Gastroesophageal sphincter (tissue), 3 donors: Measurements from ENCODE around the gene THSD4.

ENCODE experiments used
- CTCF ChIP-seq, 4 experiments: fragments of 200-600 bp in 2 of 4; fragments of 450-650 bp in 2 of 4; sonication (generic) in 1 of 4; IDR thresholded peaks; one replicate each; pipeline ENCODE4 v1.5.1; 2017 to 2019; ENCODE audit warnings: antibody characterized with exemption in 4 of 4, mild to moderate bottlenecking in 2 of 4, moderate library complexity in 2 of 4
- POLR2A ChIP-seq, 2 donors: fragments of 450-650 bp; IDR thresholded peaks; one replicate each; pipeline ENCODE4 v1.6.1; 2017; ENCODE audit warnings: antibody characterized with exemption in 2 of 2, mild to moderate bottlenecking in 2 of 2, moderate library complexity in 1 of 2

GRCh38 chr15:71345186-71345585 lies 229.9 kb downstream of the THSD4 start:
- TF ChIP-seq CTCF (IDR thresholded peaks at IDR 0.05) = no peak
- TF ChIP-seq POLR2A (IDR thresholded peaks at IDR 0.05) = no peak
